Measurements from ENCODE around the gene FAM162A.
A peak's percentile ranks its signal among the peaks of the same experiment; 100 is the strongest.
"Not testable (repeated sequence)": the region's sequence is repeated elsewhere in the genome, so short reads cannot be mapped to it uniquely, and the experiment has no call there.

The FAM162A gene

DNA sequence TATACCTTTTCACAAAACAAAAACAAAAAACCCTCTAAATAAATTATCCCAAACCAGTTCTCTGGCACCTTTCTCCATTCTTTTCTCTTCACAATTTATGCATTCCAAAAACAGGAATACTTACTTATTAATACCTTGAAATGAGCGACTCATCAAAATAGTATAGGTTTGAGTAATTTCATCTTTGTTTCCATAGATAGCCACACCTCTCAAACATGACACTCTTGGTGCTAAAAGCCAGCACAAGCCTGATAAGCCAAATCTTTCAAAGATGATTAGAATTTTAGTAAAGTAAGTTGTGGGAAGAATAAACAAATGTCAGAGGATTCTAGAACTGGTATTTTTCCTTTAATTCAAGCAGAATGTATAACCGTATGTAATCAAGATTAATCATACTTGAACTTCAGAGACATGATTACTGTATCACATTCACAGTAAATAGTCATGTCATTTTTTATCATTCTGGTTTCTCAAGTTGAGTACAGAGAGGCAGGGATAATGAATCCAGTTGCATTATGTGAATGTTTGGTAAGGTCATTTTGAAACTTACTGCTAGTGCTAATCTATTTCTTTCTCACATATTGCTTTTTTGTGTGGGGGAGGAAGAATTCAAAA, 44.0 kb downstream of the FAM162A start:
- no peak for DNase-seq

DNA sequence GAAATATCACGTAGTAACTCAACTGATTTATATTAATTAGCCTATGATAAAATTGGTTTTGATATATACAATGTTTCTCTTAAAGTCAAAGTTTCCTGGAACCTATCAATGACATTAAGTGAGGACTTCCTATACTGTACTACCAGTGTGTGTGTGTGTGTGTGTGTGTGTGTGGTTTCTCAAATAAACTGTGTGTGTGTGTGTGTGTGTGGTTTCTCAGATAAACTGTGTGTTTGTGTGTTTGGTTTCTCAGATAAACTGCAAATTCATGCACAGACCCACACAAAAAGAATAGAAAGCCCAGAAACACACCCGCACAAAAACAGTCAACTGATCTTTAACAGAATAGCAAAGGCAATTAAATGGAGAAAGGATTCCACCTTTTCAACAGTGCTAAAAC, 46.4 kb downstream of the FAM162A start:
- no peak for DNase-seq

GRCh38 chr3:122435950-122436349, 52.0 kb downstream of the FAM162A start:
- DNase-seq = no peak

GRCh38 chr3:122443090-122443489, 59.1 kb downstream of the FAM162A start:
- DNase-seq = peak; percentile 2

GRCh38 chr3:122443762-122444490, 59.9 kb downstream of the FAM162A start:
- DNase-seq = peak; percentile 1

DNA sequence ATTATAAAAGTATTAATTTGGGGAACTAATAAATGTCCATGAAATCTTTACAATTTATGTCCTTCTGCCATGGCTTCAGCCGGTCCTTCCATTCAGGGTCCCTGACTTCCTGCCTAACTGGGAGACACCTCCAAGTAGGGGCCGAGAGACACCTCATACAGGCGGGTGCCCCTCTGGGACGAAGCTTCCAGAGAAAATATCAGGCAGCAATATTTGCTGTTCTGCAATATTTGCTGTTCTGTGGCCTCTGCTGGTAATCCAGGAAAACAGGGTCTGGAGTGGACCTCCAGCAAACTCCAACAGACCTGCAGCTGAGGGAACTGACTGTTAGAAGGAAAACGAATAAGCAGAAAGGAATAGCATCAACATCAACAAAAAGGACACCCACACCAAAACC, 60.5 kb downstream of the FAM162A start:
- not testable (repeated sequence) for DNase-seq

DNA sequence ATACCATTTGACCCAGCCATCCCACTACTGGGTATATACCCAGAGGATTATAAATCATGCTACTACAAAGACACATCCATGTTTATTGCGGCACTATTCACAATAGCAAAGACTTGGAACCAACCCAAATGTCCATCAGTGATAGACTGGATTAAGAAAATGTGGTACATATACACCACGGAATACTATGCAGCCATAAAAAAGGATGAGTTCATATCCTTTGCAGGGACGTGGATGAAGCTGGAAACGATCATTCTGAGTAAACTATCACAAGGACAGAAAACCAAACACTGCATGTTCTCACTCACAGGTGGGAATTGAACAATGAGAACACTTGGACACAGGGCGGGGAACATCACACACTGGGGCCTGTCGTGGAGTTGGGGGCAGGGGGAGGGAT, 64.2 kb downstream of the FAM162A start:
- not testable (repeated sequence) for DNase-seq

- no peak for DNase-seq
Observed at GRCh38 chr3:122451371-122451770, 67.4 kb downstream of the FAM162A start.

DNA sequence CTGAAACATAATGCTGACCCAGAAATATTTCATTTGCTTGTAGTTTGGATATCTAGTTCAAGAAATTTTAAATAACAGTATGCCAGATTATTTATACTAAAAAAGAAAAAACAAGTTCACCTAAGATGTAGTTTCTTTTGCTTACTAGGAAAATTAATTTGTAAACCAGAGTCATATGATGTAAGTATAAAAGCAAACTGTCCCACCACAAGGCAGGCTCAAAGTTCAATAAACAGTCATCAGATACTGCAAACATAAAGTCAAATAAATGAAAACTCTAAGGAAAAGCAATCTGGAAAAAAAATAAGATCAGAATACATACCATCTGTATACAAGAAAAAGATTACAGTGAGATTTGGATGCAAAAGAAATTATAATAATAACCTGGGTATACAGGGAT, 72.1 kb downstream of the FAM162A start:
- no peak for DNase-seq

DNA sequence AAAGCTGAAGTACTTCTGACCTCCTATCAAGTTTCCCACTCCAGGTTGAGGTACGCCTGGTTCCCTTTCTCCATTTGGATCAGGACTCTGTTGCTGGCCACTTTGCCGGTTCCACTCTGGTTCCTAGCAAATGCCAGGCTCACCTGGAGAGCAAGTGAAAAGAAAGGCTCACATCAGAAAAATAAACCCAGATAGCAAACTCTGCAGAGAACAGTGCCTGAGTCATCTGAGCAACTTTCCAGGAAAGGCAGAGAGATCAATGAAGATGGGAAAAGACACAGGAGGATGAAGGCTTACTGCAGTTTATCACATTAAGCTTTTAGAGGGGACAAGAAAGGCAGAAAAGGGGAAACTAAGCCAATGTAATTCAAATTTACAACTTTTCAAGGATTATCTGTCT, 73.7 kb downstream of the FAM162A start:
- no peak for DNase-seq

DNA sequence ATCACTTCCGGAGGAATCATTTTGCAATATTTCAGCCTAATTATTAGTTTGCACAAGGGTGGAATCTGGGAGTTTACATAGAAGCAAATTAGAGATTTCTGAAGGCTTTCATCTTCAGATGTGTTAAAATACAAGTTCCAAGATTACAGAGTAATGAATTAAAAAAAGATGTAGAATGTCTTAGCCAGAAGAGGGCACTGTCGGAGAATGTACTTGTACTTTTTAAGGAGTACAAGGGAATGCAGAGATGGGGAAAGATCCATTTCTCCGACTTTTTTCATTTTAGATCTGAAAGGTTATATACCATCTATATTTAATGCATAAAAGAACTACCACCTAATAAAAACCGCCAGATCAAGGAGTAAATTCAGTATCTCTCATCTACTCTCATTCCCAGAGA, 75.0 kb downstream of the FAM162A start:
- no peak for DNase-seq

DNA sequence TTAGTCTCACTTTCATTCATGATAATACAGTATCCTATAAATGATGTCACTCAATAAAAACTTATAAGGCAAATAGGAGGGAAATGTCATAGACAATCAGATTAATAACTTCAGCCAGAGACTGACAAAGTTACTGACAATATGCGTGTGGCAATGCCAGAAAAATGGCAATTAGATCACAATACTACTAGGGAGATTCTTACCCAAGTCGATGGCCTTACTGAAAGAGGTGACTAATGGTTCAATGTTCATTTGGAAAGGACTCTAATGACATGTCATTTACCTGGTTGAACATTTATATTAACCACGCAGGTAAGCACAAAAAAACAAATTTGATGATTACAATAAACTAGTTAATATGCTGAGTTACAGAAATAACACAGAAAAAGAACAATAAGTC, 77.8 kb downstream of the FAM162A start:
- no peak for DNase-seq
